BJ (cell line): ENCODE measurements around the gene FANCL. TPM values are rescaled to one million over a fixed set of nuclear protein-coding genes. Genes with fewer than 3 reads are reported as not detected.

Experiments
- CTCF ChIA-PET: fragments of 350-600 bp; formaldehyde crosslinking; extraction: SDS; loops from one replicate; lab custom pipeline; 2021; ENCODE audit warnings: antibody characterized with exemption, inconsistent platforms; lab: Yijun Ruan, JAX
- POLR2A ChIA-PET: fragments of 300-600 bp; sonication (Branson Sonifier 250); formaldehyde crosslinking; extraction: SDS; loops from one replicate; lab custom pipeline; 2021; ENCODE audit warnings: antibody characterized with exemption; lab: Charles Lee
- DNase-seq: peaks from one replicate; pipeline ENCODE4 v3.0.0-alpha.2; 2011; ENCODE audit warnings: low read depth
- H3K27me3 ChIP-seq: 2 replicates; pipeline ENCODE4 v1.6.0; 2011; ENCODE audit warnings: low read length; ENCODE audit not compliant: control insufficient read depth, insufficient read depth
- H3K36me3 ChIP-seq: 2 replicates; pipeline ENCODE4 v1.5.1; 2011; ENCODE audit warnings: low read length; ENCODE audit not compliant: control insufficient read depth, insufficient read depth
- H3K4me3 ChIP-seq: 2 replicates; pipeline ENCODE4 v1.5.1; 2011; ENCODE audit warnings: low read depth, mild to moderate bottlenecking, control low read depth, low read length
- polyA plus RNA-seq: library from polyadenylated mRNA; depleted of rRNA; stranded (reverse); fragments of >200 nt; gene quantifications from 2 replicates; pipeline ENCODE4 v1.2.3, GENCODE V29; 2011
- TF ChIP-seq, protein P1 (sequence below): IDR thresholded peaks from 2 replicates; pipeline ENCODE4 v1.5.1; 2011; ENCODE audit warnings: low read depth, mild to moderate bottlenecking, control low read depth, inconsistent platforms, low read length, moderate library complexity; ENCODE audit not compliant: insufficient read depth

FANCL gene
- polyA plus RNA-seq, 1 experiment, result 6.4 TPM

DNA sequence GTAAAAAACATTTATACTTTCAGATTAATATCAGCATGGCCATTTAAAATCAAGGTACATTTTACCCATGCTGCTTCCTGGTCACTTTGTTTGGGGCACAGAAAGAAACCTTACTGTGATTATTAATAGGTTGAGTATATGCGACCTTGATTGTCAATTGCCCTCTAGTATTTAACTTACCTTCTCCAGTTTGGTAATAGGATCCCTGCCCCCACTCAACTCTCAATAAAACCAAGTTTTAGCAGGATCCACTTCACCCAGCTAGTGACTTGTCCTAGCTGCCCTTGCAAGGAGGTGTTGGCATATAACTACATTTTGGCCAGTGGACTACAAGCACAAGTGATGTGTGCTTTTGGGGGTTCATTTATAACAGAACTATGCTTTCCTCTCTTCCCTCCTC lies 34.3 kb downstream of the FANCL start:
- CTCF ChIA-PET, result no interaction called here

DNA sequence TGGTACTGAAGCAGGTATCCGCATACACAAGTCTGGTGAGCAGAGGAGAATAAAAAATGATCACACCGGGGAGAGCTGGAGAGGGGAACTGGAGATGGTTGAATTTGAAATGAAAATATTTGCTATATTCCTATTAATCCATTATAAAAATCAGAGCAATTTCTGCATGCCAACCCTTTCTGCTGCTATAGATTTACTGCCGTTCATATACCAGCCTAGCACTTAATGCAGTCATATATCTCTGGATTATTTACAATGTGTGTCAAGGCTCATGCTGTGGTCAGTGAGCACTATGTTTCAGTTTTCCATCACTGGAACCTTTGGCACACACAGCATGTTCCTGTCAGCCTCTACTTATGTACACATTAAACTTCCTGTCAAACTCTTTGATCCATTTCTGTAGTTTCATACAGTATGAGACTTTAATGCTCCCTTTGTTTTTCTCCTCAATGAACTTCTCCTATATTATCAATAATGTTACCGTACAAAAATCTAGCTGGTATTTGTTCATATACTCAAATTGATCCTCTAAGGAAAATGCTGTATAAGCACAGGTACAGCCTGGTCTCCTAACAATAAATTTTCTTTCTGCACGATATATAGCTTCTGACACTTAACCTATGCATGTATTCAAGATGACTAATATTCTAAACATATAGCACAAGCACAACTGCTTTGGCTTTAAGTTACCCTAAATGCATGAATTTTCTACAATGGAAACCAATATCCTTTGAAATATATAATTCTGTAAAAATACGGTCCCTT lies 36.7 kb downstream of the FANCL start:
- ChIA-PET CTCF (interaction anchor here (2.2 kb wide), 1 partner anchor 10 kb away, joined by 6 read pairs; no protein-coding TSS in a partner anchor), POLR2A (no interaction called here)
- TF ChIP-seq, protein P1, sequence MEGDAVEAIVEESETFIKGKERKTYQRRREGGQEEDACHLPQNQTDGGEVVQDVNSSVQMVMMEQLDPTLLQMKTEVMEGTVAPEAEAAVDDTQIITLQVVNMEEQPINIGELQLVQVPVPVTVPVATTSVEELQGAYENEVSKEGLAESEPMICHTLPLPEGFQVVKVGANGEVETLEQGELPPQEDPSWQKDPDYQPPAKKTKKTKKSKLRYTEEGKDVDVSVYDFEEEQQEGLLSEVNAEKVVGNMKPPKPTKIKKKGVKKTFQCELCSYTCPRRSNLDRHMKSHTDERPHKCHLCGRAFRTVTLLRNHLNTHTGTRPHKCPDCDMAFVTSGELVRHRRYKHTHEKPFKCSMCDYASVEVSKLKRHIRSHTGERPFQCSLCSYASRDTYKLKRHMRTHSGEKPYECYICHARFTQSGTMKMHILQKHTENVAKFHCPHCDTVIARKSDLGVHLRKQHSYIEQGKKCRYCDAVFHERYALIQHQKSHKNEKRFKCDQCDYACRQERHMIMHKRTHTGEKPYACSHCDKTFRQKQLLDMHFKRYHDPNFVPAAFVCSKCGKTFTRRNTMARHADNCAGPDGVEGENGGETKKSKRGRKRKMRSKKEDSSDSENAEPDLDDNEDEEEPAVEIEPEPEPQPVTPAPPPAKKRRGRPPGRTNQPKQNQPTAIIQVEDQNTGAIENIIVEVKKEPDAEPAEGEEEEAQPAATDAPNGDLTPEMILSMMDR, result no peak
- H3K36me3 ChIP-seq, result no peaks in the 10 kb centered on the region
- no peak for DNase-seq
- H3K27me3 ChIP-seq, result no peaks in the 10 kb centered on the region
- H3K4me3 ChIP-seq, result no peak overlapping the region

More for the DNA sequence above, 34.3 kb downstream of the FANCL start:
- POLR2A ChIA-PET, result no interaction called here
- Histone ChIP-seq H3K27me3 (no peaks in the 10 kb centered on the region), H3K4me3 (no peak overlapping the region), H3K36me3 (0 out of 2 replicates have a peak, but pooled peaks cover 1% of the 10 kb centered on the region)
- DNase-seq, result no peak
- TF ChIP-seq, protein P1, result no peak

DNA sequence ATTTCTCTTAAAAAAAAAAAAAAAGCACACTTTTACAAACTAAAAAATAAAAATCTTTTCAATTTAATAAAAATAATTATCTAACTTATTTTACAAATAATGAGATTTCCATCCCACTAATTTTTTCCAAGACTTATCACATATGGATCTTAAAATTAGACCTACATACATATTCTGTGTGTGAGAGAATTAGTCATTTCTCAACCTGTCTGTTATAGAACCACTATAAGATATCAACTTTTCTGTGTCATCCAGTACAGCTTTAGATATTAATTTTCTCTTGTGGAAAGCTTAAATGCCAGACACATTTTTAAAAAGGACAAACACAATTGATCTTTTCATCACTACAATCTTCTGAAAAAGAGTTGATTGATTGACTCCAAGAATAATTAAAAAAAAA lies 38.1 kb downstream of the FANCL start:
- TF ChIP-seq, protein P1, result no peak
- POLR2A ChIA-PET, result no interaction called here
- Histone ChIP-seq H3K4me3 (no peak overlapping the region), H3K27me3 (no peaks in the 10 kb centered on the region), H3K36me3 (no peaks in the 10 kb centered on the region)
- DNase-seq, result no peak
- CTCF ChIA-PET, result interaction anchor here (0.7 to 1.0 kb wide), 2 partner anchors 152 to 322 kb away, joined by 3 to 6 read pairs; no protein-coding TSS in a partner anchor

DNA sequence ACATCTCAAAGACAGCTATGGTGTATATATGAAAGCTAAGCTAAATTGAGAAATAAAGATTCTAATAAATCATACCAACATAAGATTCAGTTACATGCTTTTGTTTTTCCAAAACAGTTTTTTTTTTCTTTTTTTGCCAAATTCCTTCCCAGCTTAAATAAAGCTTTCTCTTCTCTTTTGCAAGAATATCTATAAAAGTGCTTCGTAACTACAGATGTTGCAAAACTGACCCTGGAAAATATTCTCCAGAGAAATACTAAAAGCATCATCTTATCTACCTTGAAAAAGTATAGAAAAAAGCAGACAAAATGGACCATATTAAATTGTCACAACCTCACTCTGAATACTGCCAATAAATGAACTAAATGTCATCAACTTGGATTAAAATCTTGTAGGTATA lies 38.7 kb downstream of the FANCL start:
- TF ChIP-seq, protein P1, result no peak
- no peaks in the 10 kb centered on the region for H3K27me3 ChIP-seq
- DNase-seq, result no peak
- H3K4me3 ChIP-seq, result no peak overlapping the region
- POLR2A ChIA-PET, result no interaction called here
- CTCF ChIA-PET, result interaction anchor here (0.7 kb wide), 1 partner anchor 107 kb away, joined by 4 read pairs; no protein-coding TSS in a partner anchor
- no peaks in the 10 kb centered on the region for H3K36me3 ChIP-seq

DNA sequence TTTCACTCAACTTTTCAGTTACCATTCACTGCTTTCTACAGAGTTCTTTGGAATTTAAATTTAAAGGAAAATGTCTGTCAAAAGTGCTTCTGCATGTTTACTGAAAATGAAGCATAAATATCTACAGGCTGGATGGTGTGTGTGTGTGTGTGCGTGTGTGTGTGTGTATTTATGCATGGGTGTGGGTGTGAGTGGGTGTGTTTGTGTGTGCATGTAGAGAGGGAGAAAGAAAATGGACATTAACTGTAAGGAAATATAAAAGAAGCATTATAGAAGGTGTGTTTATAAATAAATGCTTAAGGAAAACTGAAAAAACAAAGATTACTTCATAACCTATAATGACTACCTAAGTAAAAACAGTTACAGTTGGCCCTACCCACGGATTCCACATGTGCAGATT lies 43.2 kb downstream of the FANCL start:
- TF ChIP-seq, protein P1, result no peak
- Histone ChIP-seq H3K36me3 (no peaks in the 10 kb centered on the region), H3K27me3 (no peaks in the 10 kb centered on the region), H3K4me3 (no peak overlapping the region)
- ChIA-PET CTCF (no interaction called here), POLR2A (no interaction called here)
- DNase-seq, result no peak
